ENCODE data around the gene C1QTNF8. TPM values are rescaled to one million over a fixed set of nuclear protein-coding genes. Genes with fewer than 3 reads are reported as not detected.

Gene C1QTNF8
- total and polyA plus RNA-seq, 2 of the 13 experiments (the other 11 are each of a cell fraction or from before 2014, with no cell fraction given) = 0.09 TPM; not detected in 1

DNA sequence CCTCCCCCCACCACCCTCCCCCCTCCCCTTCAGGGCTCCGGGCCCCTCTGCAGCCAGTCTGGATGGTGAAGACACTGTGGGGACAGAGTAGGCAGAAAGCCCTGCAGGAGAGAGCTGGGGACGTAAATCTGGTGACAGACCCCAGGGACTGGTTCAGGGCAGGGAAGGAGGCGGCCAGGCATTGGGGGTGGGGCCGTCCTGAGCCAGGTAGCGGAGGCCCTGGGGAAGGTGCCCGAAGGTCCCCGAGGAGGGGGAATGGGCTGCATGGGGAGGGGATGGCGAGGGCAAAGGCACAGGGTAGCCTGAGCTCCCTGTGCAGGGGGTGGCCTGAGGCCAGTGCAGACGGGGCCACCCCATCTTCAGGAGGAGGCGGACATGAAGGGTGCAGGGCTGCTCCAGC, 30.5 kb upstream of the C1QTNF8 start (continued):
- TF ChIP-seq, protein P1, sequence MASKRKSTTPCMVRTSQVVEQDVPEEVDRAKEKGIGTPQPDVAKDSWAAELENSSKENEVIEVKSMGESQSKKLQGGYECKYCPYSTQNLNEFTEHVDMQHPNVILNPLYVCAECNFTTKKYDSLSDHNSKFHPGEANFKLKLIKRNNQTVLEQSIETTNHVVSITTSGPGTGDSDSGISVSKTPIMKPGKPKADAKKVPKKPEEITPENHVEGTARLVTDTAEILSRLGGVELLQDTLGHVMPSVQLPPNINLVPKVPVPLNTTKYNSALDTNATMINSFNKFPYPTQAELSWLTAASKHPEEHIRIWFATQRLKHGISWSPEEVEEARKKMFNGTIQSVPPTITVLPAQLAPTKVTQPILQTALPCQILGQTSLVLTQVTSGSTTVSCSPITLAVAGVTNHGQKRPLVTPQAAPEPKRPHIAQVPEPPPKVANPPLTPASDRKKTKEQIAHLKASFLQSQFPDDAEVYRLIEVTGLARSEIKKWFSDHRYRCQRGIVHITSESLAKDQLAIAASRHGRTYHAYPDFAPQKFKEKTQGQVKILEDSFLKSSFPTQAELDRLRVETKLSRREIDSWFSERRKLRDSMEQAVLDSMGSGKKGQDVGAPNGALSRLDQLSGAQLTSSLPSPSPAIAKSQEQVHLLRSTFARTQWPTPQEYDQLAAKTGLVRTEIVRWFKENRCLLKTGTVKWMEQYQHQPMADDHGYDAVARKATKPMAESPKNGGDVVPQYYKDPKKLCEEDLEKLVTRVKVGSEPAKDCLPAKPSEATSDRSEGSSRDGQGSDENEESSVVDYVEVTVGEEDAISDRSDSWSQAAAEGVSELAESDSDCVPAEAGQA (IDR thresholded peaks at IDR 0.05; ENCODE audit: low read depth) = no peak
- TF ChIP-seq, protein P1 (CRISPR knock-in tag; IDR thresholded peaks at IDR 0.05; ENCODE audit: borderline replicate concordance) = no peak

DNA sequence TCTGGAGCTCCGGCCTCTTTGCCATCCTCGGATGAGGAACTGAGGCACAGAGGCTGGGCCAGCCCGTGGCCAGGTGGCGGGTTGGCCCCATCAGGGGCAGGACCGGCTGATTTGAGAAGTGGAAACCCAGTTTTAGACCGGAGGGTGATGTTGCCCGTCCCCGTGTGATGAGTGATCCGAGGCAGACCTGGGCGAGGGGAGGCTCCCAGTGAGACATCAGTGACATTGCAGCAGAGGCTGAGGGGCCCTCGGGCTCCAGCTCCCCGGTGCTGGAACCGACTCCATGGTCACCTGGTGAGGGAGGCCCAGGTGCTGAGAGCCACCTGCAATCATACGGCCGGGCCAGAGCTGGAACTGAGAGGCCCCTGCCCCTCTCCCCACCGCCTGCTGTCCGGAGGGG, 30.0 kb upstream of the C1QTNF8 start:
- 3% methylated on average over 8 of the region's 17 CpGs for WGBS (ENCODE audit: low lambda C conversion rate)
- no peaks in the 10 kb centered on the region for H3K4me1 ChIP-seq (ENCODE audit: insufficient read depth, low read length)
- TF ChIP-seq SIN3A (IDR thresholded peaks at IDR 0.05; ENCODE audit: borderline replicate concordance, low read depth, low read length) (no peak), ZFP82 (CRISPR knock-in tag; IDR thresholded peaks at IDR 0.05; ENCODE audit: borderline replicate concordance) (no peak), FOXA3 (CRISPR knock-in tag; IDR thresholded peaks at IDR 0.05) (no peak), NRL (CRISPR knock-in tag; IDR thresholded peaks at IDR 0.05; ENCODE audit: borderline replicate concordance) (no peak), FOSL2 (CRISPR knock-in tag; IDR thresholded peaks at IDR 0.05) (no peak), ATF7 (IDR thresholded peaks at IDR 0.05) (no peak), ATF7 (CRISPR knock-in tag; IDR thresholded peaks at IDR 0.05) (no peak), ZNF501 (CRISPR knock-in tag; IDR thresholded peaks at IDR 0.05) (no peak), ZNF20 (CRISPR knock-in tag; IDR thresholded peaks at IDR 0.05) (no peak), EHMT2 (IDR thresholded peaks at IDR 0.05; ENCODE audit: borderline replicate concordance, low read depth, low read length) (no peak), FLYWCH1 (CRISPR knock-in tag; IDR thresholded peaks at IDR 0.05) (no peak)
- TF ChIP-seq, protein P2, sequence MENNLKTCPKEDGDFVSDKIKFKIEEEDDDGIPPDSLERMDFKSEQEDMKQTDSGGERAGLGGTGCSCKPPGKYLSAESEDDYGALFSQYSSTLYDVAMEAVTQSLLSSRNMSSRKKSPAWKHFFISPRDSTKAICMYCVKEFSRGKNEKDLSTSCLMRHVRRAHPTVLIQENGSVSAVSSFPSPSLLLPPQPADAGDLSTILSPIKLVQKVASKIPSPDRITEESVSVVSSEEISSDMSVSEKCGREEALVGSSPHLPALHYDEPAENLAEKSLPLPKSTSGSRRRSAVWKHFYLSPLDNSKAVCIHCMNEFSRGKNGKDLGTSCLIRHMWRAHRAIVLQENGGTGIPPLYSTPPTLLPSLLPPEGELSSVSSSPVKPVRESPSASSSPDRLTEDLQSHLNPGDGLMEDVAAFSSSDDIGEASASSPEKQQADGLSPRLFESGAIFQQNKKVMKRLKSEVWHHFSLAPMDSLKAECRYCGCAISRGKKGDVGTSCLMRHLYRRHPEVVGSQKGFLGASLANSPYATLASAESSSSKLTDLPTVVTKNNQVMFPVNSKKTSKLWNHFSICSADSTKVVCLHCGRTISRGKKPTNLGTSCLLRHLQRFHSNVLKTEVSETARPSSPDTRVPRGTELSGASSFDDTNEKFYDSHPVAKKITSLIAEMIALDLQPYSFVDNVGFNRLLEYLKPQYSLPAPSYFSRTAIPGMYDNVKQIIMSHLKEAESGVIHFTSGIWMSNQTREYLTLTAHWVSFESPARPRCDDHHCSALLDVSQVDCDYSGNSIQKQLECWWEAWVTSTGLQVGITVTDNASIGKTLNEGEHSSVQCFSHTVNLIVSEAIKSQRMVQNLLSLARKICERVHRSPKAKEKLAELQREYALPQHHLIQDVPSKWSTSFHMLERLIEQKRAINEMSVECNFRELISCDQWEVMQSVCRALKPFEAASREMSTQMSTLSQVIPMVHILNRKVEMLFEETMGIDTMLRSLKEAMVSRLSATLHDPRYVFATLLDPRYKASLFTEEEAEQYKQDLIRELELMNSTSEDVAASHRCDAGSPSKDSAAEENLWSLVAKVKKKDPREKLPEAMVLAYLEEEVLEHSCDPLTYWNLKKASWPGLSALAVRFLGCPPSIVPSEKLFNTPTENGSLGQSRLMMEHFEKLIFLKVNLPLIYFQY (CRISPR knock-in tag; IDR thresholded peaks at IDR 0.05; ENCODE audit: borderline replicate concordance) = no peak
- TF ChIP-seq, protein P3, sequence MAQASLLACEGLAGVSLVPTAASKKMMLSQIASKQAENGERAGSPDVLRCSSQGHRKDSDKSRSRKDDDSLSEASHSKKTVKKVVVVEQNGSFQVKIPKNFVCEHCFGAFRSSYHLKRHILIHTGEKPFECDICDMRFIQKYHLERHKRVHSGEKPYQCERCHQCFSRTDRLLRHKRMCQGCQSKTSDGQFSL (CRISPR knock-in tag; IDR thresholded peaks at IDR 0.05) = no peak
- no peak overlapping the region for H3K9ac ChIP-seq (ENCODE audit: insufficient read depth, low read depth, low read length)
- DNase-seq (ENCODE audit: low spot score) (no peak), FAIRE-seq (no peak), ATAC-seq (no peak)
- no peak overlapping the region for H3K4me3 ChIP-seq (replicated peaks in 1 of 3; ENCODE audit: insufficient read depth in 1 of 3, low read depth in 2 of 3, low read length in 3 of 3)
- no peak overlapping the region for H3K4me2 ChIP-seq (ENCODE audit: low read depth, low read length)
- H3K36me3 ChIP-seq (replicated peaks in 1 of 2; ENCODE audit: control insufficient read depth in 1 of 2, insufficient read depth in 2 of 2, low read length in 2 of 2) = no peaks in the 10 kb centered on the region
- in situ Hi-C loops (cut with HindIII; ENCODE audit: extremely low pct_ligation_motif_present, low pct_unique_long_range_greater_than_20kb) (no loop called here), intact Hi-C loops (cut with micrococcal nuclease; ENCODE audit: unreplicated experiment) (no loop called here)
- H3K27ac ChIP-seq (ENCODE audit: extremely low read length, insufficient read depth, low read length) = no peak overlapping the region
- H2AFZ ChIP-seq (ENCODE audit: low read length) = no peak overlapping the region
- CTCF ChIA-PET (ENCODE audit: low intra/inter-chr PET ratio, low total read pairs) = no interaction called here
- 0 out of 2 replicates have a peak, but pooled peaks cover 3% of the 10 kb centered on the region for H4K20me1 ChIP-seq (ENCODE audit: insufficient read depth, low read length)
- BruUV-seq (replicated peaks) = no TSS peak
- no peaks in the 10 kb centered on the region for H3K79me2 ChIP-seq (ENCODE audit: insufficient read depth, low read length)
- POLR2A ChIA-PET = no interaction called here
- H3K27me3 ChIP-seq (ENCODE audit: control insufficient read depth in 1 of 2, insufficient read depth in 2 of 2, low read length in 2 of 2) = peaks cover 19 to 71% of the 10 kb centered on the region in 2 experiments; a peak in 4 of 5 replicates
- no peaks in the 10 kb centered on the region for H3K9me3 ChIP-seq (ENCODE audit: low read length)
